Stimulated activated CD8-positive, alpha-beta memory T cell treated with anti-CD3 and anti-CD28 coated beads, Interleukin-4, amount 100 ng/mL, for 48 hours (primary cell): ENCODE data around the gene MROH8.

Experiments used
- DNase-seq: peaks from one replicate; pipeline ENCODE4 v3.0.0-alpha.2; 2020

The MROH8 gene

GRCh38 chr20:37198932-37199660, 19.7 kb upstream of the MROH8 start:
- no peak for DNase-seq

GRCh38 chr20:37194621-37195417, 15.5 kb upstream of the MROH8 start:
- no peak for DNase-seq

DNA sequence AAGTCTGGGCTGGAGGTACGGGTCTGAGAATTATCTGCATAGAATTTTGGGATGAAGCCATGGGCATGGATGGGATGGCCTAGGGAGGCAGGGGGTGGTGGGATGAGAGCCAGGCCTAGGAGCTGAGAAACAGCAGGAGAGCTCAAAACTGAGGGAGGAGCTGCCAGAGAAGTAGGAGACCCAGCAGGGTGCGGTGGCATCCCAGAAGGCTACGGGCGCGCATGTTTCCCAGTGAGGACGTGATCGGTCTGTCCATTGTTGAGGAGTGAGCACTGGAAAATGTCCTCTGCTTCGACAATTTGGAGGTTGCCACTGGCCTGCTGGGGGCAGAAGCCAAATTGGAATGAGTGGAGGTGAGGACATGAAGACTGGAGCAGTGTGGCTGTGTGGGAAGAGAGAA, 14.5 kb upstream of the MROH8 start:
- no peak for DNase-seq

GRCh38 chr20:37193226-37193625, 13.9 kb upstream of the MROH8 start:
- DNase-seq, result no peak

DNA sequence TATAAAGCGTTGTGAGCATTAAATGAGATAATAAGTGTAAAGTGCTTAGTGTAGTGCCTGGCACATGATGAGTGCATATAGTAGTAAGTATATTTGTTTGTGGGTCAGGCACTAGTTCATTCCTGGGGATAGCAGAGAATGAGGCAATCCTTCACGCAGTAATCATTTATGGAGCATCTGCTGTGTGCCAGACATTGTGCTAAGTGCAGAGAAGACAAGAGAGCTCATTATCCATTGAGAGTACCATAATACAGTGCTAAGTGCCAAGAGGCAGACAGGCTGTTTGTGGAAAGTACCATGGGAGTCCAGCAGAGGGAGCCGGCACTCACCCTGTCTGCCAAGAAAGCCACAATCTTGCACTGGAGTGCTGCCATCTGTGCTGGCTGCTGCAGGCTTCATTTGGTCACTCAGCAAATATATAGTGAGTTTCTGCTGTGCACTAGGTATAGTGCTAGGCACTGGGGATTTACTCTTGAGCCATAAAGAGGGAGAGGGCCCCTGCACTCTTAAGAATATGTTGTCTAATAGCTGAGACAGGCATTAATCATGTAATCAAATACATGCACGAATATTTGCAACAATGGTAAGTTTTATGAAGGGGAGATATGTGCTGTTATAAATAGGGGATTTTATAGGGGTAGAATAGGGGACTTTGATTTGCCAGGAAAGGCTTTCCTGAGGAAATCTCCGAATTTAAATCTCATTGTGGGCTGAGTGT, 12.9 kb upstream of the MROH8 start:
- DNase-seq, result peak; percentile 83

GRCh38 chr20:37190354-37191112, 11.2 kb upstream of the MROH8 start:
- no peak for DNase-seq

GRCh38 chr20:37189416-37190016, 10.2 kb upstream of the MROH8 start:
- DNase-seq, result no peak

DNA sequence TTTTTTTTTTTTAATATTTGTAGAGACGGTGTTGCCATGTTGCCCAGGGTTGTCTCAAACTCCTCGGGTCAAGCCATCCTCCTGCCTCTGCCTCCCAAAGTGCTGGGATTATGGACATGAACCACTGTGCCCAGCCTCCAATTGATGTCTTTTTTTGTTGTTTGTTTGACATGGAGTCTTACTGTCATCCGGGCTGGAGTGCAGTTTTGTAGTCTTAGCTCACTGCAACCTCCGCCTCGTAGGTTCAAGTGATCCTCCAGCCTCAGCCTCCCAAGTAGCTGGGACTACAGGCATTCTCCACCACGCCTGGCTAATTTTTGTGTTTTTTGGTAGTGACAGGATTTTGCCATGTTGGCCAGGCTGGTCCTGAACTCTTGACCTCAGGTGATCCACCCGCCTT, 9.4 kb upstream of the MROH8 start:
- DNase-seq, result no peak

GRCh38 chr20:37185686-37186085, 6.3 kb upstream of the MROH8 start:
- DNase-seq, result no peak

- no peak for DNase-seq
Measured at GRCh38 chr20:37179683-37180524, 556 bp upstream of the MROH8 start.

GRCh38 chr20:37172836-37173235, 6.5 kb downstream of the MROH8 start:
- DNase-seq, result no peak

DNA sequence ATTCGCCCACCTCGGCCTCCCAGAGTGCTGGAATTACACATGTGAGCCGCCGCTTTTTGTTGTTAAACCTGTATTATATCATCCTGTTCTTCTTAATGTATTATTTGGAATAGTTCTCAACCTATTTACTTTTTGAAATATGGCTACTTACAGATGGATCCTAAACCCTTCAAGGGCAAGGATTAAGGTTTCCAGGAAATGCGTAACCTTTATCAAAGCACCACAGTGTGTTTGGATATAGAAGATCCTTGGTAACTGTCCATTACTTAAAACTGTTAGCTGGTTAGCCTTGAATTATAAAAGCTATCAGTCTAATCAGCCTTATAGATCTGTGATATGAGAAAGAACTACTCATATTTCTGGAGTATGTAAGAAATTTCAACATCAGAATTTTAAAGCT, 12.5 kb downstream of the MROH8 start:
- no peak for DNase-seq

GRCh38 chr20:37165031-37165430, 14.3 kb downstream of the MROH8 start:
- no peak for DNase-seq

DNA sequence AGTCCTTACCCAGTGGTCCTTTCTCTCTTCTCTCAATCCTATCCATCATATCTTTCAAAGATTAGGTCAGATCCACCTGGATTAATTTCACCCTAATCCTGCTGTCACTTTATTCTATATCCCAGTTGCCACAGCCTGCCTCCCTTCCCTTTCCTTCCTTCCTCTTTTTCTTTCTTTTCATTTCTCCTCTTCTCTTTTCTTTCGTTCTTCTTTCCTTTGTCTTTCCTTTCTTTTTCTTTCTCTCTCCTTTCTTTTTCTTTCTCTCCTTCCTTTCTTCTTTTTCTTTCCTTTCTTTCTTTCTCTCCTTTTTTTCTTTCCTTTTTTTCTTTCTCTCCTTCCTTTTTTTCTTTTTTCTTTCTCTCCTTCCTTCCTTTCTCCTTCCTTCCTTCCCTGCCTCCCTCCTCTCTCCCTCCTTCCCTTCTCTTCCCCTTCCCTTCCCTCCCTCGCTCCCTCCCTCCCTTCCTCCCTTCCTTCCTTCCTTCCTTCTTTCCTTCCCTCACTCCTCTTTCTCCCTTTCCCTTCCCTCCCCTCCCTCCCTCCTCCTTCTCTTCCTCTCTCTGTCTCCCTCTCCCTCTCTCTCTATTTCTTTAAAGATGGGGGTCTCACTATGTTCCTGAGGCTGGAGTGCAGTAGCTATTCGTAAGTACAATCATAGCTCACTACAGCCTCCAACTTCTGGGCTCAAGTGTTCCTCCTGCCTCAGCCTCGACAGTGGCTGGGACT, 15.4 kb downstream of the MROH8 start:
- DNase-seq, result no peak

- no peak for DNase-seq
Measured at GRCh38 chr20:37162646-37163045, 16.7 kb downstream of the MROH8 start.

DNA sequence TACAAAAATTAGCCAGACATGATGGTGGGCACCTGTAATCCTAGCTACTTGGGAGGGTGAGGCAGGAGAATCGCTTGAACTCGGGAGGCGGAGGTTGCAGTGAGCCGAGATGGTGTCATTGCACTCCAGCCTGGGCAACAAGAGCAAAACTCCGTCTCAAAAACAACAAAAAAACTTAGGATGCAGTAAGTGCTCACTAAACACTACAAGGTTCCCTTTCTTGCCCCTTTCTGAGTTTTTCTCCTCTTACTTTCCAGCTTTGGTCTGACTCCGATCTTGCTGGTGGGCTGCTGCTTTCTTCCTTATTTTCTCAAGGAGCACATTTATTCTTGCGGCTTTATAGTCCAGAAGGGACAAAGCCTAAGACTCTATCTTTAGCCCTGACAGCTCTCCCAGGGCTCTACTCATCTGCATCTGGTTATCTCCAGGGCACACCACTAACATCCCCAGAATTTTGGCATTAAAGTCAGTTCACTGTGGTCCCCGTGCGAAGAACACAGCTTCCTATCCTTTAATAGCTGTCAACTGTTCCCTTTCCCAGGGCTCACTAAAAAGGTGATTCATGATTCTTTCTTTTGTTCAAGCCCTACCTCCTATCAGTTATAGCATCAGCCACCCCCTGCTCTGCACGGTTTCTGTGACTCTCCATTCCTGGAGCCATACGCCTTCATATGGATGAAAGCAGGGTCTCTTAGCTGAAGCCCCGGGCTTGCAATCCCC, 17.4 kb downstream of the MROH8 start:
- DNase-seq, result no peak

DNA sequence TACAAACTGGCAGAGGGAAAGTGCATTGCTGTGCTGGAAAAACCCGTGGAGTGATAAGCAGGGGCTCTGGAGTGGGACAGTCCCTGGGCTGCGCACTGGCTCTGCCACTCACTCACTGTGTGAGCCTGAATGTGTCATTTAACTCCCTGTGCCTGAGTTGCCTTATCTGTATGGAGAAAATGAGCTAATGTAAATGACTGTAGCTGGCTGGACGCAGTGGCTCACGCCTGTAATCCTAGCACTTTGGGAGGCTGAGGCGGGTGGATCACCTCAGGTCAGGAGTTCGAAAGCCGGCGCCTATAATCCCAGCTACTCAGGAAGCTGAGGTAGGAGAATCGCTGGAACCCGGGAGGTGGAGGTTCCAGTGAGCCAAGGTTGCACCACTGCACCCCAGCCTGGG, 18.7 kb downstream of the MROH8 start:
- no peak for DNase-seq

GRCh38 chr20:37158248-37158647, 21.1 kb downstream of the MROH8 start:
- DNase-seq, result no peak

- DNase-seq, result no peak
Measured at GRCh38 chr20:37155987-37156386, 23.4 kb downstream of the MROH8 start.

DNA sequence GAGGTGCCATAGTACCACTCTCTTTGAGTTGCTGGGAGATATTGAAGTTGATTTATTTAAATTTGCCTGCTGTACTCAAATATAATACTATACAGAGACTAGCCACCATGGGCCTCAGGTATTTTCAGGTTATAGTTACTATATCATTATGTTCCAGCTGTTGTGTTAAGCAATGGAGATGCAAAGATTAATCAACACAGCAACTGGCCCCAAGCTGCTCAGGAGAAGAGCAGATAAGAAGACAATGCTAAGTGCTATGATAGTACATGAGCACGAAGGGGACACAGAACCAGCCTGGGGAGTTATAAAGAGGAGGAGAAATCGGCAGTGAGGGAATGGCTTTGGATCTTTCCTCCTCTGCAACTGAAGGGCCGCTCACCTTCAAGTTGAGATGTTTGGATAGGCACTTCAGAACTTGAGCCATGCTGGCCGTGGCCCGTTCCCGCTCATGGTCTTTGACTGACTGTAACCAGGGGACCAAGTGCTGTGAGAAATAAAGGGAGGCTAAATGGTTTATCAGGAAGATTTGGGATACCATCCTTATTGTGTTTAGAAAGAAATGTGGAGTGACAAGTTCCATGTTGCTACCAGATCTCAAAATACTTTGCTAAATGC, 24.6 kb downstream of the MROH8 start:
- DNase-seq, result no peak
